WI38 (cell line): ENCODE measurements around the gene KCNK10.

Experiments used
- H3K4me3 ChIP-seq: 2 replicates; pipeline ENCODE4 v1.5.1; 2011; ENCODE audit warnings: low read depth, mild to moderate bottlenecking, control low read depth, low read length
- TF ChIP-seq, protein P1 (sequence below): IDR thresholded peaks from 2 replicates; pipeline ENCODE4 v1.5.1; 2012; ENCODE audit warnings: low read depth, mild to moderate bottlenecking, control low read depth, low read length

Gene KCNK10

DNA sequence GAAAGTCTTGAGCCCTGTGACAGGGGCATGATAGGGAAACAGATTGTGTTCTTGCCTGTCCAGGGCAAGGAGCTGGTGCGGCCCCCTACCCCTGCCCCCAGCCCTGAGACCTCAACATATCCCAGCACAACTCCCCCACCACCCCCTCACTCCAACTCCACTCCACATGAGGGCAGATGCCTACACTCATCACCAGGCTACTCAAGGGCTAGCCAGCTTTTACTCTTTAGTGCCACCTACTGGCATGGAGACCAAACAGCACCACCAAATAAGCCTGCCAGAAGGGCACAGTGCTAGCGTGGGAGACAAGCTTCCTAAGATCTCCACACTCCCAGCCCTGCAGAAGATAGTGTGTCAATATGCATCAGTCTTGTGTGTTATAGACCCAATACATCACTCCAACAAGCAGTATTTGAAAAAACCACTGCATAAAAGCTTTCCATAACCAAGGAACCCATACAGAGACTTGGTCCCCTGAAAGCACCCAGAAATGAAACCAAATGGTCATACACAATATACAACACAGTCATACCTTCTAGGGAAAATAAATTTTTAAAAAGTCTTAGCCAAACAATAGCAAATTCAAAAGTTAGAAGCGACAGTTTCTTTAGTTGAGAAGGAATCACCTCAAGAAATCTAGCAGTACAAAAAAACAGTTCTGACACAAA, 154.4 kb downstream of the KCNK10 start:
- TF ChIP-seq, protein P1, sequence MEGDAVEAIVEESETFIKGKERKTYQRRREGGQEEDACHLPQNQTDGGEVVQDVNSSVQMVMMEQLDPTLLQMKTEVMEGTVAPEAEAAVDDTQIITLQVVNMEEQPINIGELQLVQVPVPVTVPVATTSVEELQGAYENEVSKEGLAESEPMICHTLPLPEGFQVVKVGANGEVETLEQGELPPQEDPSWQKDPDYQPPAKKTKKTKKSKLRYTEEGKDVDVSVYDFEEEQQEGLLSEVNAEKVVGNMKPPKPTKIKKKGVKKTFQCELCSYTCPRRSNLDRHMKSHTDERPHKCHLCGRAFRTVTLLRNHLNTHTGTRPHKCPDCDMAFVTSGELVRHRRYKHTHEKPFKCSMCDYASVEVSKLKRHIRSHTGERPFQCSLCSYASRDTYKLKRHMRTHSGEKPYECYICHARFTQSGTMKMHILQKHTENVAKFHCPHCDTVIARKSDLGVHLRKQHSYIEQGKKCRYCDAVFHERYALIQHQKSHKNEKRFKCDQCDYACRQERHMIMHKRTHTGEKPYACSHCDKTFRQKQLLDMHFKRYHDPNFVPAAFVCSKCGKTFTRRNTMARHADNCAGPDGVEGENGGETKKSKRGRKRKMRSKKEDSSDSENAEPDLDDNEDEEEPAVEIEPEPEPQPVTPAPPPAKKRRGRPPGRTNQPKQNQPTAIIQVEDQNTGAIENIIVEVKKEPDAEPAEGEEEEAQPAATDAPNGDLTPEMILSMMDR, result peak; percentile 80
- H3K4me3 ChIP-seq, result no peak overlapping the region

DNA sequence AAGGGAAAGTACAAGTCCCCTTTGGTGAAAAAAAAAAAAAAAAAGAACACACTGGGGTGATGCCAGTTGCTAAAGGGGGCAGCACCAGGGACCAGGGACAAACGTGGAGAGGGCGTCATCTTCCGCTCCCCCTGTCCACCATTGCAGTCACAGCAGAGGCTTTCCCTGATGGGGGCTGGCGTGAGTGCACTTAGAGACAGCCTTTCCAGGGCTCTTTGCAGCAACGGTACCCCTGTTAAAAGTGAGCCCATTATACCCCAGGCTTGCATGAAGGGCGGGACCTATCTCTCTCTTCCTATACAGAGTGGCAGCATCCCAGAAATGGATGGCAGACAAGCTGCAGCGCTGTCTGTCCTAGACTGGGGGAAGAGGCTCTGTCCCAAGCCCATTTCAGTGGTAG, 155.0 kb downstream of the KCNK10 start:
- TF ChIP-seq, protein P1, result no peak
- no peak overlapping the region for H3K4me3 ChIP-seq

GRCh38 chr14:88166616-88167015, 156.5 kb downstream of the KCNK10 start:
- no peak overlapping the region for H3K4me3 ChIP-seq
- TF ChIP-seq, protein P1, result no peak

DNA sequence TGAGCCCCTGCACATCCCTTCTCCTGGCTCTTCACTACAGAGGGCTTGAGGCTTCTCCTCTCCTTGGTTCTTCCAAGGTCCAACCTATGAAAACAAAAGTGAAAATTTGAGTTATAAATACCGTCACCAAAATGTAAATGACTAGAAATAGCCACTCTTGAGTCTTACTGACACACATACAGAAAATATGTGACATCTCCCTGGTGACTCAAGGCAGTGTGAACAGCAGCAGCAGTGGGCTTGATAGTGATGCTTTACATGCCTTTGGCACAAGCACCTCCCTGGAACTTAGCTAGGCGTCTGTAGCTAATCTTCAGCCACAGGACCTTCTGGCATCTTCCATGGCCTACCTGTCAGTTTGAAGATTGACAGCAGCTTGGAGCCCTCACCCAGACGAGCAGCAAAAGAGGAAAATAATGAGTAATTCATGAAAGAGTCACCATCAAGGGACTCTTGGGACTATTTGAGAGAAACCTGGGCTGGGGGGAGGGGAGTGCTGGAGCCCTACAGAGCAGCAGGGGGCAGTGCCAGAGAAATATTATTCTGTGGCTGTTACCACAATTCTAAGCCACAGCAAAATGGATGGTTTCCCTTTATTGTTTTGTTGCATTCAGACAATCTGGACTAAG, 158.0 kb downstream of the KCNK10 start:
- TF ChIP-seq, protein P1, result no peak
- H3K4me3 ChIP-seq, result no peak overlapping the region

- H3K4me3 ChIP-seq, result no peak overlapping the region
- TF ChIP-seq, protein P1, result no peak
Observed at GRCh38 chr14:88163731-88164255, 159.3 kb downstream of the KCNK10 start.

GRCh38 chr14:88156127-88156526, 166.9 kb downstream of the KCNK10 start:
- TF ChIP-seq, protein P1, result no peak
- no peak overlapping the region for H3K4me3 ChIP-seq

DNA sequence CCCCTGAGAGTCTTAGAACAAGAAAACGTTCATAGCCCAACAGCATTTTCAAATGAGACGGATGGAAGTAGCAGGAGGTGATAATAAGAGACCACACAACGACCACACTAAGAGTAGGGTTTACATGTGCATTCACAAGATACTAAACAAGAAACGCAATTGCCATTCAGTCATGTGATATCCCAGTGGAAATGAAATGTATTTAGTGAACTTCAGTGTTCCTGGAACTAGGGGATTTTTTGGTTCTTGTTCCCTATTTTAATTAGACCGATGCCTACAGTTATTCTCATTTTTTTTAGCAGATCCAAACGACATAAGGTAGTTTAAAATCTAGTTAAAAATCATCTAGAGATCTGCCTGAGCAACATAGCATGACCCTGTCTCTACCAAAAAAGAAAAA, 168.1 kb downstream of the KCNK10 start:
- TF ChIP-seq, protein P1, result no peak
- H3K4me3 ChIP-seq, result no peak overlapping the region
